WTC11 (cell line): ENCODE data around the gene OMA1. TPM values are rescaled to one million over a fixed set of nuclear protein-coding genes. Genes with fewer than 3 reads are reported as not detected.

Experiments used
- ATAC-seq: fragments of 200-7000 bp; cut with Tn5 transposase; 2 replicates; pipeline ENCODE4 v1.10.0; 2021; ENCODE audit warnings: mild to moderate bottlenecking, moderate library complexity
- CTCF ChIA-PET: fragments of 300-600 bp; sonication (Branson Sonifier 250); formaldehyde crosslinking; loops from one replicate; lab custom pipeline; 2021; ENCODE audit warnings: antibody characterized with exemption; lab: Charles Lee
- POLR2A ChIA-PET: fragments of 350-600 bp; sonication (Branson Sonifier 250); formaldehyde crosslinking; loops from one replicate; lab custom pipeline; 2021; ENCODE audit warnings: antibody characterized with exemption; lab: Charles Lee
- DNase-seq: peaks from one replicate; pipeline ENCODE4 v3.0.0; 2021; ENCODE audit warnings: low spot score
- H3K27ac Mint-ChIP-seq: 2 replicates; pipeline ENCODE4 v1.8.0; 2021; ENCODE audit warnings: mixed read lengths
- H3K27me3 Mint-ChIP-seq: 2 replicates; pipeline ENCODE4 v1.8.0; 2021; ENCODE audit warnings: low read depth, mild to moderate bottlenecking, moderate library complexity, mixed read lengths
- H3K36me3 Mint-ChIP-seq: 2 replicates; pipeline ENCODE4 v1.8.0; 2021; ENCODE audit warnings: mixed read lengths
- H3K4me1 Mint-ChIP-seq: 2 replicates; pipeline ENCODE4 v1.8.0; 2022; ENCODE audit warnings: mixed read lengths
- H3K4me3 Mint-ChIP-seq: 2 replicates; pipeline ENCODE4 v1.8.0; 2021; ENCODE audit warnings: mild to moderate bottlenecking, moderate library complexity, mixed read lengths
- H3K9me3 Mint-ChIP-seq: 2 replicates; pipeline ENCODE4 v1.8.0; 2021; ENCODE audit warnings: mixed read lengths
- ETV6 ChIP-seq: sonication (generic); formaldehyde crosslinking; IDR thresholded peaks from 2 replicates; pipeline ENCODE4 v1.8.1; 2022; ENCODE audit warnings: mild to moderate bottlenecking, missing genetic modification reagents
- GRHL2 ChIP-seq: fragments of 250-450 bp; sonication (Bioruptor Pico); IDR thresholded peaks from 2 replicates; pipeline ENCODE4 v1.8.0; 2022; ENCODE audit warnings: mild to moderate bottlenecking, moderate library complexity; ENCODE audit not compliant: insufficient replicate concordance, severe bottlenecking
- HMGA2 ChIP-seq: fragments of 250-450 bp; sonication (Bioruptor Pico); IDR thresholded peaks from 2 replicates; pipeline ENCODE4 v1.4.0; 2021; ENCODE audit warnings: mild to moderate bottlenecking, moderate library complexity
- NFYB ChIP-seq: sonication (generic); formaldehyde crosslinking; conservative IDR thresholded peaks from 2 replicates; pipeline ENCODE4 v1.8.0; 2022; ENCODE audit warnings: low read depth, missing genetic modification reagents
- ZNF263 ChIP-seq: sonication (generic); formaldehyde crosslinking; IDR thresholded peaks from 2 replicates; pipeline ENCODE4 v1.8.1; 2022; ENCODE audit warnings: low read depth, mild to moderate bottlenecking, moderate library complexity, missing genetic modification reagents
- total RNA-seq: library from RNA; stranded (reverse); gene quantifications from 3 replicates; pipeline ENCODE4 v1.2.3, GENCODE V29; 2021
- TF ChIP-seq, protein P1 (sequence below): sonication (generic); formaldehyde crosslinking; IDR thresholded peaks from 2 replicates; pipeline ENCODE4 v1.8.0; 2023; ENCODE audit warnings: missing genetic modification reagents, mild to moderate bottlenecking, borderline replicate concordance
- TF ChIP-seq, protein P2 (sequence below): sonication (generic); formaldehyde crosslinking; IDR thresholded peaks from 2 replicates; pipeline ENCODE4 v1.8.1; 2022; ENCODE audit warnings: missing genetic modification reagents, borderline replicate concordance
- TF ChIP-seq, protein P3 (sequence below): fragments of 250-450 bp; sonication (Bioruptor Pico); conservative IDR thresholded peaks from 2 replicates; pipeline ENCODE4 v1.9.0; 2021; ENCODE audit warnings: mild to moderate bottlenecking
- TF ChIP-seq, protein P4 (sequence below): sonication (generic); formaldehyde crosslinking; IDR thresholded peaks from 2 replicates; pipeline ENCODE4 v1.8.1; 2023; ENCODE audit warnings: mild to moderate bottlenecking, missing genetic modification reagents
- TF ChIP-seq, protein P5 (sequence below): sonication (generic); formaldehyde crosslinking; IDR thresholded peaks from 2 replicates; pipeline ENCODE4 v1.8.1; 2023; ENCODE audit warnings: mild to moderate bottlenecking, missing genetic modification reagents, borderline replicate concordance
- TF ChIP-seq, protein P6 (sequence below): sonication (generic); formaldehyde crosslinking; conservative IDR thresholded peaks from 2 replicates; pipeline ENCODE4 v1.8.1; 2022; ENCODE audit warnings: mild to moderate bottlenecking, missing genetic modification reagents

The OMA1 gene
- total RNA-seq, 1 experiment from 2014 or later, result 10.5 TPM

DNA sequence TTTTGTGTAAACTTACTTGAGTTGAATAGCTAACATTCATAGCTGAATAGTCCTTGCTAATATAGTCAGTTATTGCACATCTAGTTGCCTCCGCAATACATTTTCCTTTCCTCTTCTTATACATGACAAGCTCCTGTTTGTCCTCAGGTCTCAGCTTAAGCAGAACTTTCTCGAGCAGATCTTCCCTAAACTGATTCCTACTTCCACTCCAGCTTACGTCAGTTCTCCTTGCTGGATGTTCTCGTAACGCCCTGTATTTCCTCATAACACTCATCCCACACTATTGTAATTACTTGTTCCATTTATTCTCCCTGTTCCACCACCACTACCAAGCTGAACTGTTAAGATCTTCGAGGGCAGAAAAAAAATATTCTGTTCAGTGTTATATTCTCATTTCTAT lies 15.1 kb upstream of the OMA1 start (continued):
- TF ChIP-seq, protein P1, sequence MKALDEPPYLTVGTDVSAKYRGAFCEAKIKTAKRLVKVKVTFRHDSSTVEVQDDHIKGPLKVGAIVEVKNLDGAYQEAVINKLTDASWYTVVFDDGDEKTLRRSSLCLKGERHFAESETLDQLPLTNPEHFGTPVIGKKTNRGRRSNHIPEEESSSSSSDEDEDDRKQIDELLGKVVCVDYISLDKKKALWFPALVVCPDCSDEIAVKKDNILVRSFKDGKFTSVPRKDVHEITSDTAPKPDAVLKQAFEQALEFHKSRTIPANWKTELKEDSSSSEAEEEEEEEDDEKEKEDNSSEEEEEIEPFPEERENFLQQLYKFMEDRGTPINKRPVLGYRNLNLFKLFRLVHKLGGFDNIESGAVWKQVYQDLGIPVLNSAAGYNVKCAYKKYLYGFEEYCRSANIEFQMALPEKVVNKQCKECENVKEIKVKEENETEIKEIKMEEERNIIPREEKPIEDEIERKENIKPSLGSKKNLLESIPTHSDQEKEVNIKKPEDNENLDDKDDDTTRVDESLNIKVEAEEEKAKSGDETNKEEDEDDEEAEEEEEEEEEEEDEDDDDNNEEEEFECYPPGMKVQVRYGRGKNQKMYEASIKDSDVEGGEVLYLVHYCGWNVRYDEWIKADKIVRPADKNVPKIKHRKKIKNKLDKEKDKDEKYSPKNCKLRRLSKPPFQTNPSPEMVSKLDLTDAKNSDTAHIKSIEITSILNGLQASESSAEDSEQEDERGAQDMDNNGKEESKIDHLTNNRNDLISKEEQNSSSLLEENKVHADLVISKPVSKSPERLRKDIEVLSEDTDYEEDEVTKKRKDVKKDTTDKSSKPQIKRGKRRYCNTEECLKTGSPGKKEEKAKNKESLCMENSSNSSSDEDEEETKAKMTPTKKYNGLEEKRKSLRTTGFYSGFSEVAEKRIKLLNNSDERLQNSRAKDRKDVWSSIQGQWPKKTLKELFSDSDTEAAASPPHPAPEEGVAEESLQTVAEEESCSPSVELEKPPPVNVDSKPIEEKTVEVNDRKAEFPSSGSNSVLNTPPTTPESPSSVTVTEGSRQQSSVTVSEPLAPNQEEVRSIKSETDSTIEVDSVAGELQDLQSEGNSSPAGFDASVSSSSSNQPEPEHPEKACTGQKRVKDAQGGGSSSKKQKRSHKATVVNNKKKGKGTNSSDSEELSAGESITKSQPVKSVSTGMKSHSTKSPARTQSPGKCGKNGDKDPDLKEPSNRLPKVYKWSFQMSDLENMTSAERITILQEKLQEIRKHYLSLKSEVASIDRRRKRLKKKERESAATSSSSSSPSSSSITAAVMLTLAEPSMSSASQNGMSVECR (CRISPR knock-in tag), result no peak
- no peak for TF ChIP-seq ZNF263 (CRISPR knock-in tag)
- TF ChIP-seq, protein P2, sequence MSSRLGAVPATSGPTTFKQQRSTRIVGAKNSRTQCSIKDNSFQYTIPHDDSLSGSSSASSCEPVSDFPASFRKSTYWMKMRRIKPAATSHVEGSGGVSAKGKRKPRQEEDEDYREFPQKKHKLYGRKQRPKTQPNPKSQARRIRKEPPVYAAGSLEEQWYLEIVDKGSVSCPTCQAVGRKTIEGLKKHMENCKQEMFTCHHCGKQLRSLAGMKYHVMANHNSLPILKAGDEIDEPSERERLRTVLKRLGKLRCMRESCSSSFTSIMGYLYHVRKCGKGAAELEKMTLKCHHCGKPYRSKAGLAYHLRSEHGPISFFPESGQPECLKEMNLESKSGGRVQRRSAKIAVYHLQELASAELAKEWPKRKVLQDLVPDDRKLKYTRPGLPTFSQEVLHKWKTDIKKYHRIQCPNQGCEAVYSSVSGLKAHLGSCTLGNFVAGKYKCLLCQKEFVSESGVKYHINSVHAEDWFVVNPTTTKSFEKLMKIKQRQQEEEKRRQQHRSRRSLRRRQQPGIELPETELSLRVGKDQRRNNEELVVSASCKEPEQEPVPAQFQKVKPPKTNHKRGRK, result no peak
- TF ChIP-seq, protein P3, sequence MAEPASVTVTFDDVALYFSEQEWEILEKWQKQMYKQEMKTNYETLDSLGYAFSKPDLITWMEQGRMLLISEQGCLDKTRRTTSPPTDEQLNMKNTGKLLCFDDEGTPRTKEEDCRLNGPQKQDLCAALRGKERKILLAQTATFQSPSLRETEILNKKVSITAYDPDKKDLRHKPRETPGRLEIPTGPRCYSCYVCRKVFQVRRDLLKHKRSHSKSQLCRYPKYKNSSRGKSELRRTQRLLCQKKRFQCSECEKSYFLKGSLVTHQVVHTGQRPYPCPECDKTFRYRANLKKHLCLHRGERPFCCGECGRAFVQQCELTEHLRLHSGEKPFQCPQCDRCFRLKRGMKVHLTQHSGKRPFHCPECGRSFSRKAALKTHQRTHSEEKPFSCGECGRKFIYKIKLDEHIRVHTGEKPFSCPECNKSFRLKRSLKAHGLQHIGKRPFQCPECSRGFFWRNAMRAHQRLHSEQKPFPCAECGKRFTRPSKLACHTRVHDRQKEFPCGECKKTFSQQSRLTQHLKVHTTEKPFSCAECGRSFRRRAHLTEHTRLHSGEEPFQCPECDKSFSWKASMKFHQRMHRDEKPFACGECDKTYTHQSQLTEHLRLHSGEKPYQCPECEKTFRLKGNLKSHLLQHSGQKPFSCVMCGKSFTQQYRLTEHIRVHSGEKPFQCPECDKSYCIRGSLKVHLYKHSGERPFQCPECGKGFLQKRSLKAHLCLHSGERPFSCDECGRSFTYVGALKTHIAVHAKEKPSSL (CRISPR knock-in tag), result no peak
- TF ChIP-seq, protein P4, sequence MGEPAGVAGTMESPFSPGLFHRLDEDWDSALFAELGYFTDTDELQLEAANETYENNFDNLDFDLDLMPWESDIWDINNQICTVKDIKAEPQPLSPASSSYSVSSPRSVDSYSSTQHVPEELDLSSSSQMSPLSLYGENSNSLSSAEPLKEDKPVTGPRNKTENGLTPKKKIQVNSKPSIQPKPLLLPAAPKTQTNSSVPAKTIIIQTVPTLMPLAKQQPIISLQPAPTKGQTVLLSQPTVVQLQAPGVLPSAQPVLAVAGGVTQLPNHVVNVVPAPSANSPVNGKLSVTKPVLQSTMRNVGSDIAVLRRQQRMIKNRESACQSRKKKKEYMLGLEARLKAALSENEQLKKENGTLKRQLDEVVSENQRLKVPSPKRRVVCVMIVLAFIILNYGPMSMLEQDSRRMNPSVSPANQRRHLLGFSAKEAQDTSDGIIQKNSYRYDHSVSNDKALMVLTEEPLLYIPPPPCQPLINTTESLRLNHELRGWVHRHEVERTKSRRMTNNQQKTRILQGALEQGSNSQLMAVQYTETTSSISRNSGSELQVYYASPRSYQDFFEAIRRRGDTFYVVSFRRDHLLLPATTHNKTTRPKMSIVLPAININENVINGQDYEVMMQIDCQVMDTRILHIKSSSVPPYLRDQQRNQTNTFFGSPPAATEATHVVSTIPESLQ (CRISPR knock-in tag), result no peak
- TF ChIP-seq HMGA2 (CRISPR knock-in tag), result no peak
- TF ChIP-seq, protein P5, sequence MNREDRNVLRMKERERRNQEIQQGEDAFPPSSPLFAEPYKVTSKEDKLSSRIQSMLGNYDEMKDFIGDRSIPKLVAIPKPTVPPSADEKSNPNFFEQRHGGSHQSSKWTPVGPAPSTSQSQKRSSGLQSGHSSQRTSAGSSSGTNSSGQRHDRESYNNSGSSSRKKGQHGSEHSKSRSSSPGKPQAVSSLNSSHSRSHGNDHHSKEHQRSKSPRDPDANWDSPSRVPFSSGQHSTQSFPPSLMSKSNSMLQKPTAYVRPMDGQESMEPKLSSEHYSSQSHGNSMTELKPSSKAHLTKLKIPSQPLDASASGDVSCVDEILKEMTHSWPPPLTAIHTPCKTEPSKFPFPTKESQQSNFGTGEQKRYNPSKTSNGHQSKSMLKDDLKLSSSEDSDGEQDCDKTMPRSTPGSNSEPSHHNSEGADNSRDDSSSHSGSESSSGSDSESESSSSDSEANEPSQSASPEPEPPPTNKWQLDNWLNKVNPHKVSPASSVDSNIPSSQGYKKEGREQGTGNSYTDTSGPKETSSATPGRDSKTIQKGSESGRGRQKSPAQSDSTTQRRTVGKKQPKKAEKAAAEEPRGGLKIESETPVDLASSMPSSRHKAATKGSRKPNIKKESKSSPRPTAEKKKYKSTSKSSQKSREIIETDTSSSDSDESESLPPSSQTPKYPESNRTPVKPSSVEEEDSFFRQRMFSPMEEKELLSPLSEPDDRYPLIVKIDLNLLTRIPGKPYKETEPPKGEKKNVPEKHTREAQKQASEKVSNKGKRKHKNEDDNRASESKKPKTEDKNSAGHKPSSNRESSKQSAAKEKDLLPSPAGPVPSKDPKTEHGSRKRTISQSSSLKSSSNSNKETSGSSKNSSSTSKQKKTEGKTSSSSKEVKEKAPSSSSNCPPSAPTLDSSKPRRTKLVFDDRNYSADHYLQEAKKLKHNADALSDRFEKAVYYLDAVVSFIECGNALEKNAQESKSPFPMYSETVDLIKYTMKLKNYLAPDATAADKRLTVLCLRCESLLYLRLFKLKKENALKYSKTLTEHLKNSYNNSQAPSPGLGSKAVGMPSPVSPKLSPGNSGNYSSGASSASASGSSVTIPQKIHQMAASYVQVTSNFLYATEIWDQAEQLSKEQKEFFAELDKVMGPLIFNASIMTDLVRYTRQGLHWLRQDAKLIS (CRISPR knock-in tag), result no peak
- TF ChIP-seq NFYB, result no peak

DNA sequence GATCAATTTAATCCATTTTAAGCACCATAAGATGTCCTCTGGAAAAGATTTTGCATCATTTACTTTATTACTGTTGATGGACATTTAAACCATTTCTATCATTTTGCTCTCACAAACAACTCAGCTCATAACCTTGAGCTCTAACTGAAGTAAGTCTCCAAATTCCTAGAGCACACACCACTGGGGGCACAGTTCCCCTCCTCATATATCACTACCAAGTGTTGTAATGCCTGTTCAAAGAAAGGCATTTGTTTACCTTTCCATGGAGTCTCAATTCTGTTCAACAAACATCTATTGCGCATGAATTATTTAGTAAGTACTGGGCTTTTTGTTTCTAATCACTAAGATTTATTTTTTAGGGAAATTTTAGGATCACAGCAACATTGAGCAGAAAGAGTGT lies 8.9 kb upstream of the OMA1 start:
- no peak overlapping the region for H3K27ac Mint-ChIP-seq
- no peaks in the 10 kb centered on the region; the same call in 1 of the 2 replicates for H3K27me3 Mint-ChIP-seq
- H3K36me3 Mint-ChIP-seq, result no peaks in the 10 kb centered on the region
- no peak overlapping the region for H3K4me3 Mint-ChIP-seq
- peaks cover 7% of the 10 kb centered on the region for H3K9me3 Mint-ChIP-seq
- ATAC-seq (no peak), DNase-seq (no peak)
- H3K4me1 Mint-ChIP-seq, result no peaks in the 10 kb centered on the region
- POLR2A ChIA-PET, result no interaction called here
- CTCF ChIA-PET, result interaction anchor here (0.6 to 1.4 kb wide), 4 partner anchors 9 to 97 kb away, joined by 3 to 9 read pairs (median 3); partner anchors contain the start of gene OMA1
- TF ChIP-seq GRHL2 (CRISPR knock-in tag), result no peak
- no peak for TF ChIP-seq ETV6 (CRISPR knock-in tag)
- TF ChIP-seq, protein P6, sequence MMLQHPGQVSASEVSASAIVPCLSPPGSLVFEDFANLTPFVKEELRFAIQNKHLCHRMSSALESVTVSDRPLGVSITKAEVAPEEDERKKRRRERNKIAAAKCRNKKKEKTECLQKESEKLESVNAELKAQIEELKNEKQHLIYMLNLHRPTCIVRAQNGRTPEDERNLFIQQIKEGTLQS (CRISPR knock-in tag), result no peak
